OCI-LY3 (cell line): Measurements from ENCODE around the gene EPS15.

Source experiments
- H2AFZ ChIP-seq: fragments of 200-600, 300-600 bp; shearing (Covaris generic); 2 replicates; pipeline ENCODE4 v1.6.0; 2014; ENCODE audit warnings: antibody characterized with exemption, low read depth, low read length
- H3K27ac ChIP-seq: fragments of 200-600, 300-600 bp; sonication (generic); 2 replicates; pipeline ENCODE4 v1.5.1; 2014; ENCODE audit warnings: mild to moderate bottlenecking, low read length, moderate library complexity, mixed read lengths
- H3K27me3 ChIP-seq: fragments of 200-600, 300-600 bp; sonication (generic); 2 replicates; pipeline ENCODE4 v1.6.1; 2014; ENCODE audit warnings: low read depth, low read length, mixed read lengths
- H3K36me3 ChIP-seq: fragments of 200-600, 300-600 bp; sonication (generic); replicated peaks from 2 replicates; pipeline ENCODE3; 2014; ENCODE audit warnings: low read depth, low read length, mixed read lengths
- H3K4me1 ChIP-seq: fragments of 300-600, 200-600 bp; sonication (generic); 2 replicates; pipeline ENCODE4 v1.6.1; 2014; ENCODE audit warnings: low read length, mixed read lengths
- H3K4me2 ChIP-seq: fragments of 200-600, 300-600 bp; sonication (generic); 2 replicates; pipeline ENCODE4 v1.6.1; 2014; ENCODE audit warnings: low read length, mixed read lengths
- H3K4me3 ChIP-seq: fragments of 300-600, 200-600 bp; sonication (generic); 2 replicates; pipeline ENCODE4 v1.5.1; 2014; ENCODE audit warnings: antibody characterized with exemption, mild to moderate bottlenecking, low read length, moderate library complexity
- H3K79me2 ChIP-seq: fragments of 300-600, 200-600 bp; shearing (Covaris generic); 2 replicates; pipeline ENCODE4 v1.6.1; 2014; ENCODE audit warnings: mild to moderate bottlenecking, low read length, mixed read lengths
- H3K9ac ChIP-seq: fragments of 300-600, 200-600 bp; shearing (Covaris generic); 2 replicates; pipeline ENCODE4 v1.6.0; 2014; ENCODE audit warnings: mild to moderate bottlenecking, low read length, moderate library complexity
- H3K9me3 ChIP-seq: fragments of 200-600, 300-600 bp; shearing (Covaris generic); 2 replicates; pipeline ENCODE4 v1.6.1; 2014; ENCODE audit warnings: low read length, mixed read lengths; ENCODE audit not compliant: insufficient read depth
- H4K20me1 ChIP-seq: fragments of 200-600, 300-600 bp; sonication (generic); 2 replicates; pipeline ENCODE4 v1.6.1; 2016; ENCODE audit warnings: low read length, mixed read lengths; ENCODE audit not compliant: insufficient read depth
- CTCF ChIP-seq: fragments of 200-600, 300-600 bp; sonication (generic); IDR thresholded peaks from 2 replicates; pipeline ENCODE4 v1.5.1; 2014; ENCODE audit warnings: antibody characterized with exemption, low read length, low read depth
- EZH2phosphoT487 ChIP-seq: fragments of 200-600 bp; shearing (Covaris generic); IDR thresholded peaks from 2 replicates; pipeline ENCODE4 v1.6.1; 2018; ENCODE audit warnings: antibody characterized with exemption, mixed run types, low read depth

EPS15 gene

DNA sequence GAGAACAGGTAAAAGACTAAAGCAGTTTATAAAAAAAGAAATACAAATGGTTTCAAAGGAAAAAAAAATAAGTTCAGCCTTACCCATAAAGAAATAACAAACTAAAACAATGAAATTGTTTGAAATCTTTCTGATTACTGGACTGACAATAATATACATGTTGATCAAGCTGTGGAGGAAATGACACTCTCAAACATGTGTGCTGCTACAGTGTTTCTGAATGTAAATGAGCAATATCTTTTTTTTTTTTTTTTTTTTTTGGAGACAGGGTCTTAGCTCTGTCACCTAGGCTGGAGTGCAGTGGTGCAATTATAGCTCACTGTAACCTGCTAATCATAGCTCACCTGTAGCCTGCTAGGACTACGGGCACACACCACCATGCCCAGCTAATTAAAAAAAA is 6.5 kb downstream of the EPS15 start:
- H3K27ac ChIP-seq: peak overlapping the region; percentile 37; the same call in 1 of the 2 replicates

DNA sequence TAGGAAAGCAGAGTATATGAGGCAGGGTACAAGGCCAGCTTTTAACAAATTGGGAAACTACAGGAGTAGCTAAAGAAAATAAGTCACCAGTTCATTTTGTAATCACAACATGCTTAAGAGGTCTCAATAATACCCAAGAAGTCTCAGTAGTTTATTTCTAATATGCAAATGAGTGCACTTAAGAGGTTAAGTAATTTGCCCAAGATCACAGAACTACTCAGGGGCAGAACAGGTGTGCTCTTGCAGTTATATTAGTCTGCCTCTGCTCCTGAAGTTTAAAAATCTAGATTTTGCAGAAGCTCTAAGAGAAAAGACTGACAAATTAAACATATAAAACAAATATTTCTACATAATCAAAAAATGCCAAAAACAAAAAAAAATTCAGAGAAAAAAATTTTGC is 6.9 kb downstream of the EPS15 start:
- no peak for TF ChIP-seq CTCF
- no peak for TF ChIP-seq EZH2phosphoT487
- Histone ChIP-seq H3K4me1 (peaks cover 69% of the 10 kb centered on the region), H3K9ac (no peak overlapping the region), H3K4me2 (peak overlapping the region; percentile 87), H3K27ac (no peak overlapping the region), H3K27me3 (no peaks in the 10 kb centered on the region), H3K9me3 (no peaks in the 10 kb centered on the region), H2AFZ (no peak overlapping the region), H4K20me1 (peaks cover 19% of the 10 kb centered on the region; the same call in 1 of the 2 replicates), H3K79me2 (peaks cover 98% of the 10 kb centered on the region), H3K36me3 (peaks cover 7% of the 10 kb centered on the region), H3K4me3 (no peak overlapping the region)

More for the DNA sequence above, 6.5 kb downstream of the EPS15 start:
- H3K9me3 ChIP-seq: no peaks in the 10 kb centered on the region
- H2AFZ ChIP-seq: no peak overlapping the region
- H3K79me2 ChIP-seq: peaks cover 98% of the 10 kb centered on the region
- H4K20me1 ChIP-seq: peaks cover 22% of the 10 kb centered on the region; the same call in 1 of the 2 replicates
- H3K4me2 ChIP-seq: peak overlapping the region; percentile 87
- H3K4me1 ChIP-seq: peaks cover 66% of the 10 kb centered on the region
- no peaks in the 10 kb centered on the region for H3K27me3 ChIP-seq
- peak overlapping the region; percentile 39; the same call in 1 of the 2 replicates for H3K4me3 ChIP-seq
- TF ChIP-seq EZH2phosphoT487: no peak
- TF ChIP-seq CTCF: no peak
- peak overlapping the region; percentile 89; the same call in 1 of the 2 replicates for H3K9ac ChIP-seq
- peaks cover 7% of the 10 kb centered on the region for H3K36me3 ChIP-seq

GRCh38 chr1:51509773-51510172 is 9.3 kb downstream of the EPS15 start:
- Histone ChIP-seq H3K27ac (no peak overlapping the region), H3K4me3 (no peak overlapping the region), H3K4me2 (peak overlapping the region; percentile 15; the same call in 1 of the 2 replicates), H3K79me2 (peaks cover 97% of the 10 kb centered on the region), H3K9ac (no peak overlapping the region), H3K9me3 (no peaks in the 10 kb centered on the region), H3K27me3 (no peaks in the 10 kb centered on the region), H4K20me1 (0 out of 2 replicates have a peak, but pooled peaks cover 8% of the 10 kb centered on the region), H3K36me3 (peaks cover 7% of the 10 kb centered on the region), H2AFZ (no peak overlapping the region), H3K4me1 (peaks cover 70% of the 10 kb centered on the region)
- TF ChIP-seq CTCF (no peak), EZH2phosphoT487 (no peak)

GRCh38 chr1:51506537-51506936 is 12.5 kb downstream of the EPS15 start:
- peak overlapping the region; percentile 59 for H3K9ac ChIP-seq
- TF ChIP-seq CTCF (no peak), EZH2phosphoT487 (no peak)
- peak overlapping the region; percentile 49 for H3K4me3 ChIP-seq
- H2AFZ ChIP-seq: no peak overlapping the region
- peaks cover 27% of the 10 kb centered on the region for H3K36me3 ChIP-seq
- no peaks in the 10 kb centered on the region for H3K27me3 ChIP-seq
- peak overlapping the region; percentile 85 for H3K27ac ChIP-seq
- peaks cover 62% of the 10 kb centered on the region for H3K4me1 ChIP-seq
- no peaks in the 10 kb centered on the region for H3K9me3 ChIP-seq
- no peaks in the 10 kb centered on the region for H4K20me1 ChIP-seq
- H3K4me2 ChIP-seq: peak overlapping the region; percentile 69
- H3K79me2 ChIP-seq: peaks cover 96% of the 10 kb centered on the region
